Measurements from ENCODE around the gene COPS7A.

COPS7A gene

GRCh38 chr12:6751767-6752166, 27.9 kb downstream of the COPS7A start:
- DNase-seq: peak; percentile 81

DNA sequence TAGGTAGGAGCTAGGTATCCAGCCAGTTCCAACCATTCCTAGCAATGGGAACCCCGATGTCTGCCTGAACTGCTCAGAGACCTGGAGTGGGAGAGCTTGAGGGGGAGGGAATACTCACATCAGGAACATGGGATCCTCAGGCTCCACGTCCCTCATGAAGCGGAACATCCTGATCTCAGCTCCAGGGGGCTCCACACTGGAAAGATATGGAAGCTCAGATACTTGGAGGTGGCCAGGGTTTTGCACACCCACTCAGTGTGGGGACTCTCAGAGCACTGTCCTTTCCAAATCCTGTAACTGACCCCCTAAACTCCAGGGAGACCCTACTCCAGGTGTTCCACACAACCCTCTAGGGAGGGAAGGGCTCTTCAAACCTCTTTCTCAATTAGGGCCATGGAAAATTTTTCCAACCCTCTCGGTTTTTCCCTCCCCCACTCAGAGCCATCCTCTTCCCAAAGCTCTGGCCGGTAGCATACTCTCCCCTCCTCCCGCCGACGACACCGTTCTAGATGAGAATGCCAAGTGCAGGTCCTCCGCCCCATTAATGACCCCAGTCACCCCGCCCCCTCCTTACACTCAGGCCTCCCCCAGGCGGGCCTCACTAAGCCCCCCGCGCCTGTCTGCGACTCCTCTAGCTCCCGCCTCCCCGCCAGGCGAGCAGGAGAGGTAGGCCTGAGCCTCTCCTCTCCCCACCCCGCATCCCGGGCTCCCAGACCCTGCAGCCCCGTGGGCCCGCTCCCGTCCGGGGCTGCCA, 28.5 kb downstream of the COPS7A start:
- peak; percentile 77 for DNase-seq

- peak; percentile 99 for DNase-seq
These were observed 29.3 kb downstream of the COPS7A start, which contains the start of gene MLF2 for GRCh38 chr12:6752921-6753771. MLF2 (minus strand) TSS chr12:6753141; CDS start chr12:6752334, 807 bp downstream.

GRCh38 chr12:6753772-6754356, 30.0 kb downstream of the COPS7A start:
- peak; percentile 45 for DNase-seq

- DNase-seq: no peak
These were observed 30.6 kb downstream of the COPS7A start for GRCh38 chr12:6754411-6754810.

DNA sequence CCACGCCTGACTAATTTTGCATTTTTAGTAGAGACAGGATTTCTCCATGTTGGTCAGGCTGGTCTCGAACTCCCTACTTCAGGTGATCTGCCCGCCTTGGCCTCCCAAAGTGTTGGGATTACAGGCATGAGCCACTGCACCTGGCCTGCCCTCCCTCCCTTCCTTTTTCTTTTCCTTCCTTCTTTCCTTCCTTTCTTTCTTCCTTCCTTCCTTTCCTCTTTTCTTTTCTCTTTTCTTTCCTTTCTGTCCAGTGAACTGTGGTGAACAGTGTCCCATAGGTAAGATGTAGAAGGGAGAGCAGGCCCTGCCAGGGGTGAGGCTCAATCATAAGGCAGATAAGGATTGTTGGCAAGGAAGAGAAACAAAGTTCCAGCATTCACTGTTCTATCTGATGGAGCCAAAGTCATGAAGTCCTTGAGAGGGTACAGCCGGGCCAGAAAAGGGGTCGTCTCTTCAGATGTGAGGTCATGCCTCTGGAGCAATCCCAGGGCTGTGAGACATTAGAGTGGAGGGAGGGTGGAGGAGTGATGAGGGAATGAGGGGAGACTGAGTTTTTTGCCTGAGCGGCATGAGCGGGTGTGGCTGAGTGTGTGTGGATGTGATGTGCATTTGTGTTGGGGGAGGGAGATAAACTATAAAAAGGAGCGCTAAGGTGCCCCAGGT, 33.3 kb downstream of the COPS7A start:
- no peak for DNase-seq

DNA sequence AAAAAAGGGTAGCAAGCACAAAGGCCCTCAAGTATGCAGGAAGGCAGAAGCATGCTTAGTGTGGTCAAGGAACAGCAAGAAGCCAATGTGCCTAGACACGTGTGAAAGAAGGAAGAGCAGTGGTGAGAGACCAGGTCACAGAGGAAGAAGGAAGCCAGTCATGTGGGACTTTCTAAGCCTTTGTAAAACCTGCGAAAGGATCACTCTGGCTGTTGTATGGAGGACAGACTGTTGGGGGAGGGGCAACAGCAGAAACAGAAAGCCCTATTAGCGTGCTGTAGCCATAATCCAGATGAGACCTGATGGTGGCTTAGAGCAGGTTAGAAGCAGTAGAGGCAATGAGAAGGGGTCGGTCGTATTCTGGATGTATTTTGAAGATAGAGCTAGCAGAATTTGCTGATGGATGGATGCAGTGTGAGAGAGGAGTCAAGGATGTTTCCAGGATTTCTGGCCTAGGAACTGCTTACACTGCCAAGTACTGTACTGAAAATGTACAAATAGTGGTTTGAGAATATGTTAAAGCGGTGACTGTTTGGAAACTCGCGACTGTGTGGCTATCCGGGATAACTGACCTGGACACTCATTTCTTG, 34.8 kb downstream of the COPS7A start:
- no peak for DNase-seq

GRCh38 chr12:6759741-6760140, 35.9 kb downstream of the COPS7A start:
- DNase-seq: no peak

GRCh38 chr12:6763380-6763779, 39.5 kb downstream of the COPS7A start:
- DNase-seq: no peak

DNA sequence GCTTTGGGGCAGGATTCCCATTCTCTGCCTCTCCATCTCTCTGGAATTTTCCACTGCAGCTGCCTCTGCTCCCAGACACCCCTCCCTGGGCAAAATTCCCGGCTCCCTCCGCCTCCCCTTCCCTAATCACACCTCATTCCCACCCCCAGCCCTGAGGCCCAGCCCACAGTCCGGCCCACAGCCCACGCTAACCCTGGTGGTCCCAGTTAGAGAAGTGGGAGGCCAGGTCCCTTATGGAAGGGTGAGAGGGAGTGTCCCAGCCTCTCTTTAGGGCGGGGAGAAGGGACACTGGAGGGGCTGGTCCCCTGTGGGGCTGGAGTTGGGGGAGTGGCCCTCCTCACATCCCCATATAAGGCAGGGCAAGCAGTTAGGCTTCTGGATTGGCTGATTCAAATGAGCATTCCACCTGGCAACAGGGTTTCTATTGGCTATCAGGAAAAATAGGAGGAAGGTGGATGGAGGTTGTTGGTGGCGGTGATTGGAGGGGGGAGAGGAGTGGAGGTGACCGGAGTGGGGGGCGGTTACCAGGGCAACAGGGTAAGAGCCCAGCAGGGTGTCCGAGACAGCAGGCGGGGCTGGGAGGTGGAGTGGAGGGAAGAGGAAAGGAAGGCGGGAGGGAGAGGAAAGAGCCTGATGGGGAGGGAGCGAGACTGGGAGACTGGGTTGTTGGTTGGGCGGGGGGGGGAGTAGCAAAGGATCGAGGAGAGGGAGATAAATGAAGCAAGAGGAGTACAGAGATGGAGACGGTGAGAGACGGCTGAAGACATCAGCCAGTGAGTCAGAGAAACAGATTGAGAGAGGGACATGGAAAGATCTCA, 40.4 kb downstream of the COPS7A start:
- peak; percentile 100 for DNase-seq

DNA sequence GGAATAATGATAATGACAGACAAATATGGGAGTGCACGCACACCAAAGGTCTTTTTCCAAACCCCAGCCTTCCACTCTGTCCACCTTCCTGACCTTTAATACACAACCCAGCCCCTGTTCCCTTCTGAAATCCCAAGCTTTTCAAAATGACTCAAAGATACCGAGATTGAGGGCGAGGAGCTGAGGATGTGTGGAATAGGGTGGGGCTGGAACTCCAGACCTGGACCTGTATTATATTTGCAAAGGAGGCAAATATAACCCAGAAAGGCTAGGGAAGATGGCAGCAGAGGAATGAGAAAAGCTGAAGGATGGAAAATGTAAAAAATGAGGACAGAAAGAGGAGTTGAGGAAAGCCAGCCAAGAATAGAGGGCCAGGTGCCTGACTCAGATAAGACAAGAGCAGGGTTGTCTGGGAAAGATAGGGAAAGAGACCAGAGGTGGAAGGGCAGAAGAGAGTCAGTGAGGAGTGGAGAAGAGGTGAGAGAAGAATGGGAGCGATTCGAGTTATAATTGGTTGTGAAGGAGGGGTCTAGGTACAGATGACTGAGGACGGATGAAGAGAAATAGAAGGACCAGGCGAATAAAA, 41.3 kb downstream of the COPS7A start:
- DNase-seq: peak; percentile 87

DNA sequence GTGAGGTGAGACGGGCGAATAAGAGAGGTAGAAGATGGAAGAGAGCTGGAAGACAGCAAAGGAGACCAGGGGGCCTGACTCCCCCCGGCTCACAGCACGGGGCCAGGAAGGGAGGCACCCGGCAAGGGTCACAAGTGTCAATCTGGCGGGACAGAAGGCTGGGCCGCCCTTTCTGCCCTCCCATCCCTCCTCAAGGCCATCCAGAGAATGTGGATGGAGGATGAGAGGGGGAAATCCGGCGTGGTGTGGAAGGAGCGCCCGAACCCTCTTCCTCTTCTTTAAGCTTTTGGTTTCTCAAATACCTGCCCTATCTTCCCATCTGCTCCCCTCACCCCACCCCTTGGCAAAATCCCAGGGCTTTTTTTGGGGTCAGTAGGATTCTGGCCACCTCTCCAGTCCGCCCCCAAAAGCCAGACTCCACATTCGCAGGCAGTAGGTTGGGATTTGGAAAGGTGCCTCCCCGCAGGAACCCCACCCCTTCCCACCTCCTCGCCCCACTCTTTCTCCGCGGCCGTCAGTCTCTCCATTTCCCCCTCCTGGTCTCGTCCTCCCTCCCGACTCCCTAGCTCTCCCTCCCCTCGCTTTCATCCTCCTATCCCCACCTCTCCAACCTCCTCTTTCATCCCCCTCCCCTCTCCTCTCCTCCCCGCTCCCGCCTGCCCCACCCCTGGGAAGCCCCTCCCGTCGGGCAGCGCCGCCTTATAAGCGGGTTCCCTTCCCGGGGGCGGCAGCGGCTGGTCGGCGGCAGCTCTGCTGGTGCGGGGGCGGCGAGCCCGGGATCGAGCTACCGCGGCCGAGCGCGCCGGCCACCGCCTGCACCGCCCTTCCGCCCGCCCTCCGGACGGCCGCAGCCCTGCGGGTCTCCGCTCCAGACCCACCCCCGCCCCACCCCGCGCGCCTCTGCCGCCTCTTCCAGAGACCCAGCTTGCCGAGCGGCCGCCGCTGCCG, 42.1 kb downstream of the COPS7A start, which contains the start of gene PTMS:
TSS of gene PTMS (plus strand) at position 730 of the 948 bp plus-strand sequence. CDS start 343 bp downstream, outside the sequence.
- DNase-seq: peak; percentile 99

- peak; percentile 83 for DNase-seq
These were observed 43.0 kb downstream of the COPS7A start for GRCh38 chr12:6766651-6767349.

DNA sequence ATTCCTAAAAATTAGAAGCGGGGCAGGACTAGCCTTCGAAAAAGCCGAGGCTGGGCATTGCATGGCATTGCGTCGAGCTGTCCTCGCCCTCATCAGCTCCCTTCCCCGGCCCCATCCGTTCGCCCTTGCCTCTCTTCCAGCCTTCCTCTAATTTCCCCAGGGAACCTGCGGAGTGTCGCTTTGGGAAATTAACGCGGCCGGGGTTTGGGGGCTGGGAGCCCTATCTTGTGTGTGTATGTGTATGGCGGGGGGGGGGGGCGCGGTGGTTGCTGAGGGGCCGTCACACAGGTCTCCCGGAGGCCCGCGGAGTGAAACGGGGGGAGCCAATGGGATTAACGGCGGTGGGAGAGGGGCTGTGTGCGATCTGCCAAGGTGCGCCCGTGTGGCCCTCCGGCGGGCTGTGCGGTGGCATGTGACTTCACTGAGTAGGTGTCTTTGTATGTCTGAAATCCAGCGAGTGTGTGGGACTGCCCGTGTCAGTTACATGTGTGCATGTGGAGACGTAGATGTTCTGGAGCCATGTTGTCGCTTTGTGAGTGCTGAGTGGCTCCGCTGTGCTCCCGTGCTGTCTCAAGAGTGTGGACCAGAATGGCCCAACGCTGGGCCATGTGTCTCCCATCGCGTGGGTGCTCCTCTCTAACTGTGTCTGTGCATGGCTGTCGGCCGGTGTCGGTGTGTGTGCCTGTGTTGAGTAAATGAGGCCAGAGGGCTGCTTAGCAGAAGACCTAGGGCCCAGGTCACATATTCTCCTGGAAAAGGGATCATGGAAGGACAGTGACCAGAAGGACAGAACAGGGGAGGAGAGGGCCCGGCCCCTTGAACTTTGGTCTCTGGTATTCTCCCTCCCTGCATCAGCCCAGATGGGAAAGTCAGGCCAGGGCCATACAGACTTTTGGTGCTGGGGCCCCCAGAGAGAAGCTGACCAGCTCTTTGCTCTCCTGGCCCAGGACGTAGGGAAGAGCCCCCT, 43.8 kb downstream of the COPS7A start:
- DNase-seq: peak; percentile 65

GRCh38 chr12:6768437-6768914, 44.6 kb downstream of the COPS7A start:
- peak; percentile 55 for DNase-seq

- DNase-seq: peak; percentile 71
These were observed 45.1 kb downstream of the COPS7A start for GRCh38 chr12:6768990-6769389.

- no peak for DNase-seq
These were observed 45.8 kb downstream of the COPS7A start for GRCh38 chr12:6769666-6770065.

DNA sequence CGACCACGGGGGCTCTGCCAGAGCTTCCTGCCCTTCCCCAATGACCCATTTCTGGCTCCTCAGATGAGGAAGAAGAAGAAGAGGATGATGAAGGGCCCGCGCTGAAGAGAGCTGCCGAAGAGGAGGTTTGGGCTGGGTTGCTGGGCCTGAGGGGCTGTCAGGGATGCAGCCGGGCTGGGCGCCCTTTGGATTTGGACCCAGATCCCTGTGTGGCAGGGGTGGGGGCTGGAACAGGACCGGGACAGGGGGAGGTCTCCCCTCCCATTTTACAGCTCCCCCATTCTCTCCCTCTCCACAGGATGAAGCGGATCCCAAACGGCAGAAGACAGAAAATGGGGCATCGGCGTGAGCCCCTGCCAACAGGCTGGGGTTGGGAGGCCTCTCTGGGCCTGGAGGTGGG, 46.2 kb downstream of the COPS7A start:
- DNase-seq: no peak

Measured in NCI-H69 (cell line).